SU-DHL-6 (cell line): Measurements from ENCODE around the gene TSPAN17.

ENCODE experiments used
- H2AFZ ChIP-seq: fragments of 200-600 bp; sonication (generic); 2 replicates; pipeline ENCODE4 v1.6.1; 2014; ENCODE audit warnings: low read depth, mild to moderate bottlenecking, moderate library complexity, mixed read lengths, antibody characterized with exemption, low read length; ENCODE audit not compliant: severe bottlenecking
- H3F3A ChIP-seq: fragments of 200-600 bp; shearing (Covaris generic); 2 replicates; pipeline ENCODE4 v1.6.0; 2016; ENCODE audit warnings: antibody characterized with exemption, mild to moderate bottlenecking; ENCODE audit not compliant: insufficient read depth
- H3K27ac ChIP-seq: fragments of 200-600 bp; sonication (generic); 2 replicates; pipeline ENCODE4 v1.5.1; 2016; ENCODE audit warnings: low read depth, mild to moderate bottlenecking, low read length, moderate library complexity, mixed read lengths
- H3K27me3 ChIP-seq: fragments of 200-600 bp; sonication (generic), shearing (Covaris generic); 2 replicates; pipeline ENCODE4 v1.6.0; 2014; ENCODE audit warnings: mild to moderate bottlenecking, low read length
- H3K36me3 ChIP-seq: fragments of 200-600 bp; sonication (generic); 2 replicates; pipeline ENCODE4 v1.6.1; 2014; ENCODE audit warnings: mild to moderate bottlenecking, low read length, mixed read lengths
- H3K4me2 ChIP-seq: fragments of 300-600, 200-600 bp; shearing (Covaris generic), sonication (generic); 2 replicates; pipeline ENCODE4 v1.6.0; 2014; ENCODE audit warnings: low read length, low read depth, mild to moderate bottlenecking; ENCODE audit not compliant: poor library complexity, severe bottlenecking
- H3K4me3 ChIP-seq: fragments of 200-600 bp; sonication (generic); 2 replicates; pipeline ENCODE4 v1.5.1; 2014; ENCODE audit warnings: antibody characterized with exemption, low read length, mild to moderate bottlenecking, mixed read lengths; ENCODE audit not compliant: insufficient read depth, poor library complexity, severe bottlenecking
- H3K79me2 ChIP-seq: fragments of 200-600 bp; sonication (generic); 2 replicates; pipeline ENCODE4 v1.6.1; 2014; ENCODE audit warnings: mild to moderate bottlenecking, low read length, moderate library complexity; ENCODE audit not compliant: insufficient read depth
- H3K9ac ChIP-seq: fragments of 200-600 bp; sonication (generic); 2 replicates; pipeline ENCODE4 v1.7.0; 2014; ENCODE audit warnings: mild to moderate bottlenecking, low read length
- H3K9me2 ChIP-seq: fragments of 200-600 bp; sonication (generic); replicated peaks from 2 replicates; pipeline ENCODE4 v1.6.1; 2014; ENCODE audit warnings: low read length; ENCODE audit not compliant: insufficient read depth
- H3K9me3 ChIP-seq: fragments of 200-600 bp; sonication (generic); 2 replicates; pipeline ENCODE4 v1.6.1; 2014; ENCODE audit warnings: low read length, mixed read lengths; ENCODE audit not compliant: insufficient read depth
- H4K20me1 ChIP-seq: fragments of 200-600 bp; sonication (generic); 2 replicates; pipeline ENCODE4 v1.6.1; 2014; ENCODE audit warnings: low read depth, mild to moderate bottlenecking, antibody characterized with exemption, low read length, moderate library complexity, mixed read lengths
- EZH2phosphoT487 ChIP-seq: fragments of 200-600 bp; sonication (generic), shearing (Covaris generic); conservative IDR thresholded peaks from 2 replicates; pipeline ENCODE4 v1.6.1; 2018; ENCODE audit warnings: mild to moderate bottlenecking, antibody characterized with exemption, low read length, moderate library complexity, mixed read lengths
- TF ChIP-seq, protein P1 (sequence below): fragments of 200-600 bp; sonication (generic); IDR thresholded peaks from one replicate; pipeline ENCODE4 v1.5.1; 2017; ENCODE audit warnings: antibody characterized with exemption, mild to moderate bottlenecking, low read length, moderate library complexity; ENCODE audit not compliant: insufficient read depth, poor library complexity, severe bottlenecking

The TSPAN17 gene

DNA sequence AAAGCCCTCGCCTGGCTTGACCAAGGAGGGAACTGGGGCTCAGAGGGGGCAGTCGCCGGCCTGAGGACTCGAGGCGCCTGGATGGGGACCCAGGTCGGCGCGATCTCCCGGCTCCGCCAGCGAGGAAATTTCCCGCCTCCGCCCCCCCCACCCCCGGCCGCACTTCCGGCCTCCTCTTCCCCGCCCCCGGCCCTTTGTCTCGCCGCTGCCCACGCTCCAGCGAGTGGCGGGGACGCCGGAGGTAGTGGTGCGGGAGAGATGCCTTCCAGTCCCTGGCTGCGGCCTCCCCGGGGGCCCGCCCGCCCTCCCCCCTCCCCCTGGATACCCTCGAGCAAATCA, 36.9 kb upstream of the TSPAN17 start:
- no peaks in the 10 kb centered on the region for H3K9me2 ChIP-seq

DNA sequence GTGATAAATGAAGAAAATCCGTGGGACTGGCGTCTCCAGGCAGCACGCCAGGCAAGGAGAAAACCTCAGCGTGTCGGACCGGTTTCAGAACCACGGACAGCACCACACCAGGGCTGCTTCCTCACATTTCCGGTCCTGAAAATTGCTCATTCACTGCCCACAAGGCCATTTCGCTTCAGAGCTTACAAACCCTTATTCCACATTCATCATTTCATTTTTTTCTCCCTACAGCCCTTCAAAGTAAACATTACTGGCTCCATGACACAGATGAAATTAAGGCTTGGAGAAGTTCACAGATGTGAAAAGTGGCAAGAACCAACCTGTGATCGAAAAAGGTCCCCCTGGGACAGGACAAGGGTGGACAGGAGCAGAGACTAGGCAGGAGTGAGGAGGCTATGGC, 35.8 kb upstream of the TSPAN17 start:
- Histone ChIP-seq H3K9me3 (no peaks in the 10 kb centered on the region), H2AFZ (no peak overlapping the region), H3F3A (0 out of 2 replicates have a peak, but pooled peaks cover 3% of the 10 kb centered on the region), H3K27me3 (no peaks in the 10 kb centered on the region), H4K20me1 (no peaks in the 10 kb centered on the region), H3K9ac (no peak overlapping the region), H3K27ac (no peak overlapping the region), H3K36me3 (no peaks in the 10 kb centered on the region), H3K4me2 (no peak overlapping the region), H3K4me3 (no peak overlapping the region), H3K79me2 (no peaks in the 10 kb centered on the region), H3K9me2 (no peaks in the 10 kb centered on the region)
- TF ChIP-seq EZH2phosphoT487: no peak
- TF ChIP-seq, protein P1, sequence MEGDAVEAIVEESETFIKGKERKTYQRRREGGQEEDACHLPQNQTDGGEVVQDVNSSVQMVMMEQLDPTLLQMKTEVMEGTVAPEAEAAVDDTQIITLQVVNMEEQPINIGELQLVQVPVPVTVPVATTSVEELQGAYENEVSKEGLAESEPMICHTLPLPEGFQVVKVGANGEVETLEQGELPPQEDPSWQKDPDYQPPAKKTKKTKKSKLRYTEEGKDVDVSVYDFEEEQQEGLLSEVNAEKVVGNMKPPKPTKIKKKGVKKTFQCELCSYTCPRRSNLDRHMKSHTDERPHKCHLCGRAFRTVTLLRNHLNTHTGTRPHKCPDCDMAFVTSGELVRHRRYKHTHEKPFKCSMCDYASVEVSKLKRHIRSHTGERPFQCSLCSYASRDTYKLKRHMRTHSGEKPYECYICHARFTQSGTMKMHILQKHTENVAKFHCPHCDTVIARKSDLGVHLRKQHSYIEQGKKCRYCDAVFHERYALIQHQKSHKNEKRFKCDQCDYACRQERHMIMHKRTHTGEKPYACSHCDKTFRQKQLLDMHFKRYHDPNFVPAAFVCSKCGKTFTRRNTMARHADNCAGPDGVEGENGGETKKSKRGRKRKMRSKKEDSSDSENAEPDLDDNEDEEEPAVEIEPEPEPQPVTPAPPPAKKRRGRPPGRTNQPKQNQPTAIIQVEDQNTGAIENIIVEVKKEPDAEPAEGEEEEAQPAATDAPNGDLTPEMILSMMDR: no peak

More for the DNA sequence above, 36.9 kb upstream of the TSPAN17 start:
- H3K27me3 ChIP-seq: no peaks in the 10 kb centered on the region
- peak overlapping the region; percentile 67 for H3K9ac ChIP-seq
- H3K36me3 ChIP-seq: no peaks in the 10 kb centered on the region
- TF ChIP-seq EZH2phosphoT487: no peak
- TF ChIP-seq, protein P1: no peak
- no peaks in the 10 kb centered on the region for H3K79me2 ChIP-seq
- no peaks in the 10 kb centered on the region for H4K20me1 ChIP-seq
- H3K27ac ChIP-seq: no peak overlapping the region
- H2AFZ ChIP-seq: peak overlapping the region; percentile 90
- H3K9me3 ChIP-seq: no peaks in the 10 kb centered on the region
- H3K4me3 ChIP-seq: peak overlapping the region; percentile 78
- H3K4me2 ChIP-seq: peak overlapping the region; percentile 73
- 0 out of 2 replicates have a peak, but pooled peaks cover 3% of the 10 kb centered on the region for H3F3A ChIP-seq

GRCh38 chr5:176612008-176612407, 35.3 kb upstream of the TSPAN17 start:
- no peaks in the 10 kb centered on the region for H3K9me3 ChIP-seq
- no peak overlapping the region for H3K4me3 ChIP-seq
- no peak overlapping the region for H2AFZ ChIP-seq
- no peaks in the 10 kb centered on the region for H3K79me2 ChIP-seq
- no peaks in the 10 kb centered on the region for H3K36me3 ChIP-seq
- H3K27ac ChIP-seq: no peak overlapping the region
- no peak for TF ChIP-seq EZH2phosphoT487
- TF ChIP-seq, protein P1: no peak
- no peaks in the 10 kb centered on the region for H3K9me2 ChIP-seq
- H3K4me2 ChIP-seq: no peak overlapping the region
- H4K20me1 ChIP-seq: no peaks in the 10 kb centered on the region
- no peaks in the 10 kb centered on the region for H3K27me3 ChIP-seq
- H3F3A ChIP-seq: 0 out of 2 replicates have a peak, but pooled peaks cover 3% of the 10 kb centered on the region
- no peak overlapping the region for H3K9ac ChIP-seq

DNA sequence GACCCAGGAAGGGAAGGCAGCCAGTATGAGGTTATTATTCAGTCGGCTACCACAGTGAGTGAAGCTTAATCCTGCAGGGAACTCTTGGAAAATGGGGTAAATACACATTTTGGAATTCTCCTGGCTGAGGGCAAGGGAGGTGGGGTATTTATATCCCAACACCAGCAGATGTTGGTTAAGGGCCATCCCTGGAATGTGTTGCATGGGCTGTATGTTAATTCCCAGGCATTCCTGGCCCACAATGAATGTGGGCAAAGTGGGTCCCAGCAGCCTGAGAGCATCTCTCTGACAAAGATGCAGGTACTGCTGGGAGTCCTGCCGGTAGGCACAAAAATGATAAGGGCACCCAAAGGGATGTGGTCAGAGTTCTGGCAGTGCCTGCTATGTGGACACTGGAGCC, 34.4 kb upstream of the TSPAN17 start:
- H3F3A ChIP-seq: 0 out of 2 replicates have a peak, but pooled peaks cover 3% of the 10 kb centered on the region
- no peak overlapping the region for H3K4me2 ChIP-seq
- no peaks in the 10 kb centered on the region for H3K79me2 ChIP-seq
- H3K27me3 ChIP-seq: no peaks in the 10 kb centered on the region
- no peaks in the 10 kb centered on the region for H3K9me2 ChIP-seq
- no peaks in the 10 kb centered on the region for H3K9me3 ChIP-seq
- TF ChIP-seq, protein P1: no peak
- TF ChIP-seq EZH2phosphoT487: no peak
- no peak overlapping the region for H3K4me3 ChIP-seq
- no peaks in the 10 kb centered on the region for H3K36me3 ChIP-seq
- no peak overlapping the region for H3K9ac ChIP-seq
- no peak overlapping the region for H2AFZ ChIP-seq
- no peak overlapping the region for H3K27ac ChIP-seq
- H4K20me1 ChIP-seq: no peaks in the 10 kb centered on the region
